Lung (tissue), 12 donors: ENCODE results near the gene OR2B6. TPM values are rescaled to one million over a fixed set of nuclear protein-coding genes. Genes with fewer than 3 reads are reported as not detected.

Experiments used
- ATAC-seq: fragments of 200-7000 bp; cut with Tn5 transposase; one replicate; pipeline ENCODE4 v1.9.1; 2020; ENCODE audit warnings: moderate number of reproducible peaks; ENCODE audit not compliant: insufficient read depth, low FRiP score
- DNase-seq, 3 donors: peaks; one replicate each; pipeline ENCODE4 v3.0.0-alpha.2; 2013 to 2017
- H3K27ac ChIP-seq, 2 donors: one replicate each; pipeline ENCODE4 v1.5.1; 2013; ENCODE audit warnings: mild to moderate bottlenecking in 2 of 2, moderate library complexity in 2 of 2, control low read depth in 1 of 2, inconsistent platforms in 1 of 2, low read depth in 1 of 2, low read length in 1 of 2
- H3K27me3 ChIP-seq, 3 donors: one replicate each; pipeline ENCODE4 v1.5.1; 2013; ENCODE audit warnings: low read length in 2 of 3; ENCODE audit not compliant: control insufficient read depth in 3 of 3, insufficient read depth in 3 of 3
- H3K36me3 ChIP-seq, 4 donors: one replicate each; pipeline ENCODE4 v1.5.1; 2013; ENCODE audit warnings: low read length in 4 of 4, mild to moderate bottlenecking in 1 of 4, moderate library complexity in 1 of 4; ENCODE audit not compliant: control insufficient read depth in 4 of 4, insufficient read depth in 4 of 4
- H3K4me1 ChIP-seq, 5 donors: one replicate each; pipeline ENCODE4 v1.5.1; 2013; ENCODE audit warnings: low read length in 5 of 5, mild to moderate bottlenecking in 2 of 5, moderate library complexity in 1 of 5; ENCODE audit not compliant: control insufficient read depth in 5 of 5, insufficient read depth in 5 of 5
- H3K4me3 ChIP-seq: one replicate; pipeline ENCODE4 v1.5.1; 2013; ENCODE audit warnings: mild to moderate bottlenecking, control low read depth, moderate library complexity
- H3K9ac ChIP-seq, 2 donors: one replicate each; pipeline ENCODE4 v1.5.1; 2013; ENCODE audit warnings: low read length in 2 of 2, control low read depth in 1 of 2; ENCODE audit not compliant: insufficient read depth in 1 of 2
- H3K9me3 ChIP-seq, 4 donors: one replicate each; pipeline ENCODE4 v1.5.1; 2013; ENCODE audit warnings: low read length in 3 of 4, mild to moderate bottlenecking in 1 of 4, moderate library complexity in 1 of 4; ENCODE audit not compliant: control insufficient read depth in 4 of 4, insufficient read depth in 3 of 4
- CTCF ChIP-seq: IDR thresholded peaks from 2 replicates; pipeline ENCODE4 v1.5.1; 2012; ENCODE audit warnings: mild to moderate bottlenecking; ENCODE audit errors: control extremely low read depth, extremely low read depth
- WGBS, 2 donors: extraction: QIAGEN DNeasy Blood & Tissue Kit; methylation state at CpG; one replicate each; pipeline ENCODE4 v1.1.7; 2013; 5-methylcytosine and 5-hydroxymethylcytosine counted together
- polyA plus RNA-seq, 2 donors: library from polyadenylated mRNA; stranded (reverse); fragments of 200-250 nt; gene quantifications; one replicate each; pipeline ENCODE4 v1.2.1, GENCODE V29; 2013
- total RNA-seq, 2 donors: library from RNA; depleted of rRNA in 1 of 2; stranded (reverse); fragments of >200 nt in 1 of 2; gene quantifications; one replicate each; pipeline ENCODE4 v1.2.1, GENCODE V29; 2014 to 2021
- donor health status: control.
- donor health status: control.
- donor health status: Bipolar disorder and iron deficiency.
- donor health status: healthy.
- donor health status: DM: yes; HTN: yes; CAD: no.

The OR2B6 gene
- total and polyA plus RNA-seq, 4 donors = not detected

- ATAC-seq (no peak), DNase-seq (no peak)
- H3K4me3 ChIP-seq = no peak overlapping the region
- no peak overlapping the region for H3K9ac ChIP-seq
- H3K4me1 ChIP-seq = peaks cover 0 to 14% (median 0%) of the 10 kb centered on the region in 5 donors
- no peak overlapping the region for H3K27ac ChIP-seq
- WGBS, 2 donors = 71 to 85% methylated on average over 3 of the region's 3 CpGs
- TF ChIP-seq CTCF = no peak
- no peaks in the 10 kb centered on the region for H3K9me3 ChIP-seq
- no peaks in the 10 kb centered on the region for H3K36me3 ChIP-seq
- H3K27me3 ChIP-seq = peaks cover 0 to 2% (median 1%) of the 10 kb centered on the region in 3 donors
Observed at GRCh38 chr6:28003661-28004060, 46.6 kb downstream of the OR2B6 start.

GRCh38 chr6:28004350-28005151 lies 47.5 kb downstream of the OR2B6 start:
- H3K9ac ChIP-seq = no peak overlapping the region
- H3K4me1 ChIP-seq = peaks cover 0 to 14% (median 0%) of the 10 kb centered on the region in 5 donors
- DNase-seq (no peak), ATAC-seq (no peak)
- peaks cover 0 to 2% (median 2%) of the 10 kb centered on the region in 3 donors for H3K27me3 ChIP-seq
- H3K27ac ChIP-seq = no peak overlapping the region
- no peaks in the 10 kb centered on the region for H3K36me3 ChIP-seq
- H3K9me3 ChIP-seq = no peaks in the 10 kb centered on the region
- TF ChIP-seq CTCF = no peak
- WGBS, 2 donors = 67 to 72% methylated on average over 5 of the region's 5 CpGs
- H3K4me3 ChIP-seq = no peak overlapping the region

- no peak overlapping the region for H3K27ac ChIP-seq
- H3K36me3 ChIP-seq = no peaks in the 10 kb centered on the region
- no peak for TF ChIP-seq CTCF
- H3K27me3 ChIP-seq = peaks cover 0 to 2% (median 2%) of the 10 kb centered on the region in 3 donors
- ATAC-seq (no peak), DNase-seq (peak; percentile 51 to 83 (median 71))
- H3K4me3 ChIP-seq = no peak overlapping the region
- H3K9ac ChIP-seq = no peak overlapping the region
- peaks cover 0 to 14% (median 0%) of the 10 kb centered on the region in 5 donors for H3K4me1 ChIP-seq
- 62 to 69% methylated on average over 5 of the region's 5 CpGs for WGBS, 2 donors
- no peaks in the 10 kb centered on the region for H3K9me3 ChIP-seq
Observed at GRCh38 chr6:28005152-28005890, 48.3 kb downstream of the OR2B6 start.
